SH-SY5Y (cell line): ENCODE measurements around the gene EBF3.

Experiments used
- GATA2 ChIP-seq: IDR thresholded peaks from 2 replicates; pipeline ENCODE4 v1.6.1; 2011; ENCODE audit warnings: mild to moderate bottlenecking, low read depth, low read length
- GATA3 ChIP-seq: IDR thresholded peaks from 2 replicates; pipeline ENCODE4 v1.6.1; 2011; ENCODE audit warnings: low read depth, mild to moderate bottlenecking, low read length, moderate library complexity

Gene EBF3

DNA sequence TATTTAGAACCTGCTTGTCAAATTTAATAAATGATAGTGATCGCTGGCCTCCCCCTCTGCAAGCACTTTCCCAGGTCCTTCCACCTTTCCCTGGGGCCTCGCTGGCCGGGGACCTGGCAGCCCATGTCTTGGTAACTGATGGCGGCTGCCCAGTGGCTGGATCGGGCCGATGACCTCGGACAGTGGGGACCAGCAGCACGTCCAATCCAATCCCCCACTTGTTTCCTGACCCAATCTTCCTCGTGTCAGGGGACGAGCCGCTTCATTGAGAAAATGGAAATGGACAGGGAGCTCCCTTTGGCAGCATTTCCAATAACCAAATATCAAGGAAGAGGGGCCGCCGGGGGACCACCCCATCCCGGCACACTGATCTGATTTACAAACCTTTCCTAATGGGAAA is 17.2 kb downstream of the EBF3 start:
- TF ChIP-seq GATA2, result no peak

DNA sequence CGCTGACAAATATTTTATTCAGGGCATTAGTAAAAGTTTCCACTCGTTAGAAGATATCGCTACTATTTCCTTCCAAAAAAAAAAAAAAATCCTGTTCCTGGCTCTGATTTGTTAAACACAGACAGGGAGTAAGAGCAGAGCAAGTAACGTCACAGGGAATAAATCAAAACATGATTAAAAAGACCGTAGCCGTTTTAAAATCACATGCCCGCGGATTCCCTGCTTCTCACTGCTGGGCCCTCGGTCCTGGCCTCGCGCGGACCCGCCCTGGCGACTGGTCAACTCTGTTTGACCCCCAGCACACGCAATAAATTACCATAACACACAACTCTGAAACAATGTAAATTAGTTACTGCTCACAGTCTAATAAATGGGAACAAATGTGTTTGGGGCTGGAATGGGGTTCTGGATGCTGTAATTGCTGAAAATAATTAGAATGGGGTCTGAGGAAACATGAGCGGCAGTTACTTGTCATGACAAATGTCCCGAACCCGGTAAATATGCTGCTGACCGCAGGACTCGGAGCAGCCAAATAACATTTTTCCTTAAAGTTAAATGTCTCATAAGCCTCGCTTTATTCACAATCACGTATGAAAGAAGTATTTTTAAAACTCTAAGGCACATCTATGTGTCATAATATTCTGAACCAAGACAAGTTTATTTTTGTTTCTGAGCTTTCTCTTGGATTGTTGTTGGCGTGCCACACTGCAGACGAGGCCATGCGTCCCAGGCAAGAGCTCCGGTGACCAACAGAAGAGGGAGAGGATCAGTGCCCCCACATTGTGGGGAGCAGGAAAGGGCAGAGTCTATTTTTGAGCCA is 17.9 kb downstream of the EBF3 start:
- no peak for TF ChIP-seq GATA3
- TF ChIP-seq GATA2, result no peak

DNA sequence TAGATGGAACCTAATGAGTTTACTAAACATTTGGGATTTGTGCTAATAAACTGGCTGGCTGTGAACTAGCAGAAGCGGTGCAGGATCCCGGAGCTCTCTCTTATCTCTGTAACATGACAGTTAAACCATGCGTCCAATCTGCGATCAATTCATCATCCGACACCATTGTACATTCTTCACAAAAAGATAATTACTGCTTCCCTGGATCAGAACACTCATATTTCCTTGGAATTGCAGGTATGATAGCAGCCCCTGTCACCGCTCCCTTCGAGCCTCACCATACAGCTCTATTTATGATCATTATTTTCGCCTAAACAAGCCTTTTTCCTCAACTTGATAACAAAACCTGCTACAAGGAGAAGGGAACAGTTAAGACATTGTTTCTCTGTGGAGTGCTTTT is 18.5 kb downstream of the EBF3 start:
- TF ChIP-seq GATA2 (no peak), GATA3 (no peak)

DNA sequence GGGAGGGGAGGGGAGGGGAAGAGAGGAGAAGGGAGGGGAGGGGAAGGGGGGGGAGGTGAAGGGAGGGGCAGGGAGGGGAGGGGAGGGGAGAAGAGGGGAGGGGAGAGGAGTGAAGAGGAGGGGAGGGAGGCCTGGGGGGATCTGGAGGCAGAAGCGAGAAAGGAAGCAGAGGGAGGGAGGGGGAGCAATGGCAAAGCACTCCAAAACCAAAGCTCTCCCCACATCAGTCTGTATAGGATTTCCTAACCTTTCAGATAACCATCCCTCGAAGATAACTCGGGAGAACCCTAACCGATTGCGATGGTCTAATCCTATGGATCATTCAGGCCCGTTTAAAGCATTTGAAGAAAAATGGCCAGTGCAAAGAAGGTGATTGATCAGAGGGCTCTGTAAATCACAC is 19.0 kb downstream of the EBF3 start:
- no peak for TF ChIP-seq GATA3
- no peak for TF ChIP-seq GATA2

DNA sequence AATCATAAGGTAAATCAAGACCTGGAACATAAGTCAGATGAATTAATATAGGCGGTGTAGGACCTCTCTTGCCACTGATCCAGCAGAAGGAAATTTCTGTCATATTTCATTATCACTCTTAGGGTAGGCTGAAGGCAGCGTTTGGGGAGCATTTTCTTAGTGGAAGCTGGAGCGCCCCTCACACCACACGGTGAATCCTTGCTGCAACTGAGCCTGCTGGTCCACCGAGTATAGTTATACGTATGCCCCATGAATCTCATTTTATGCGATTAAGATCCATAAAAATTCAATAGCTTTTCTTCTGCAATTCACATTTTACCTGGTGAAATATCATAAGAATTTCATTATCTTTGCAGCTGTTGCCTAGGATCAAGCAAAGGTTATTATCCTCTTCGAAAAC is 19.6 kb downstream of the EBF3 start:
- TF ChIP-seq GATA3 (no peak), GATA2 (no peak)

DNA sequence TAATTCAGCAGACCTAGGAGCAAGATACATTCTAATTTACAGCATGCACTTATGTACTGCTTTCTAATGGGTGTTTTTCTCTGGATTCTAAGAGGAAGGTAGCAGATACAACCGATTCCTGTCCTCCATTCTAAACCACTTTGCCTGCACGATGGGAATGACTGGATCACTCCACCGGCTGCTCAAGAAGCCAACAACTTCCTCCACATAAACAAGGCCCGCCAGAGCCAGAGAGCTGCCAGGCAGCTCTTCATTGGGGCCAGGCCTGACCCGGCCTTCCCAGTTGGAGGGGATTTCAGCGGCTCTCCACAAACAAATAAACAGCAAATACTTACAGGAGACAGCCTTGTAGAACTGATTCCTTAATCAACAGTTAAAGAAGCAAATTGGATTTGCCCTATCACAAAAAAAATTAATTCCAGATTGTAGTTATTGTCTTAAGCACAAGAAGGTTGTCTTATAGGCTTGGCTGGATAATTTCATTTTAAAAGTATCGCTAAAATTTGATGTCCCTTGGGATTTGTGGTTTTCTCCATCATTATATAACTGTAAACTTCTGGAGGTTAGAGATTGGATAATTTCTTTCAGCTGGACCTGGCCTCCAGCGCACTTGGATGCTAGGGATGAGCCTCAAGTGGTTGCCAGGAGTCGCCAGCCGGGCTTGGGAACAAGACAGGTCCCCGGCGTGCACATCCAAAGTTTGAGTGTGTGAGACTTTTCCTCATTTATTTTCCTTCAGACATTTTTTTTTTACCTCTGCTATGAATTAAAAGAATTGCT is 20.9 kb downstream of the EBF3 start:
- TF ChIP-seq GATA2 (no peak), GATA3 (no peak)

DNA sequence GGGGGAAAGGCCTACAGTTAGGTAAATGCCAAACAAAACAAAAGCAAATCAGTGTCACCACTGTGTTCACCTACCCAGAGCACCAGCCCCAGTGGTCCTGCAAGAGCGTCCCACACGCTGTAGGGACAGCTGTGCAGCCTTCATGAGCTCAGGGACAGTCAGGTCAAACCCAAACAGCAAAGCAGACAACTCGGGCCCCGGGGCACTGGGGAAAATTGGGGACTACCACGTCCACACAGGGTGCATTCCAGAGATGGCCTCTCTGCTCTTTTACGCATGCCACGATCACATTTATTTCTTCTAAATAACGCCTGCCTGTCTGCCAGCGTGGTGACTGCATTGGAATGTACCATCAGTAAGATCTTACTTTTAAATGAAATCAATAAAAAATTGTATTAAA is 21.7 kb downstream of the EBF3 start:
- TF ChIP-seq GATA3, result no peak
- no peak for TF ChIP-seq GATA2

DNA sequence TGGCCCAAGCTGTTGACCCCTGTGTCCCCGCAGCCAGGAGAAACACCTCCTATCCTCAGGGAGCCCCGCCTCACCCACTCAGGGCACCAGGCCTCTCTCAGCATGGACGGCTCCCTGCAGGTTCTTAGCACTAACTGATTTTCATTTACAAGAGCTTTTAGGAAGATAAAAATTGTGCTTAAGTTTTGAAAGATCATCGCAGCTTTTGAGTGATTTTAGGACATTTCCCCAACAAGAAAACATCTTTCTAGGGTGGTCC is 22.1 kb downstream of the EBF3 start:
- no peak for TF ChIP-seq GATA3
- TF ChIP-seq GATA2, result no peak

DNA sequence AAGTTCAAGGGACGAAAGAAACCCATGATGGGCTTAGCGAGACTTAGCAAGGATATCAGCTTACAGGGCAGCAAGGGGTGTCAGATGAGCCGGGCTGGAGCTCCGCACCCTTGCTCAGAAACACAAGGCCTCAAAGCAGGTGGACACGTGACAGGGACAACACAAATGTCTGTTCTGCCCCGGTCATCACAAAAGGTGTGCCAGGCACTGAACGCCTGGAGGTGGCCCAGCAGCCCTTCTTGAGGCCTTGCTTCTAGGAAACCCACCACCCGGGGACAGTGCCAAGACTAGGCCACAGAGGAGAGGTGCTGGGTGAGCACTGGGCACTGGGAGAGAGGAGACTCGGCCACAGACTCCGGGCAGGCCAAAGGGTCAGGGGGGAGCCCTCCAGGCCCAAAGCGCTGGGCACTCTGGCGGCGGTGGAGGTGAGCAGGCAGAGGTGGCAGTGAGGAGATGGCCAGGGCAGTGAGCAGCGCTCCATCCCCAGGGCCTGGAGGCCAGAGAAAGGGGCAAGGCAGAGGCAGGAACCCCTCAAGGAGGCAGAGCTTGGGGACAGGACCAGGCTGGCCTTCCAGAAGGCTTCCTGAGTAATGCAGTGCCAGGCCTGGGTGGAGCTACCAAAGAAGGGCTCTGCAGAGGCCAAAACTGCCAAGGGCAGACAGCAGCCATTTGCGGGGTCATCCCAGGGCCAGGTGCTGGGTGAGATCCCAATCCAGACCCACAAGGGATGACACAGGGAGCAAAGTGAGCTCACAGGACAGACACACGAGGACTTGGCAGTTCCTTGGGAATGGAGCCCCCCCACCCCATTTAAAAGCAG is 22.7 kb downstream of the EBF3 start:
- TF ChIP-seq GATA2 (no peak), GATA3 (no peak)

DNA sequence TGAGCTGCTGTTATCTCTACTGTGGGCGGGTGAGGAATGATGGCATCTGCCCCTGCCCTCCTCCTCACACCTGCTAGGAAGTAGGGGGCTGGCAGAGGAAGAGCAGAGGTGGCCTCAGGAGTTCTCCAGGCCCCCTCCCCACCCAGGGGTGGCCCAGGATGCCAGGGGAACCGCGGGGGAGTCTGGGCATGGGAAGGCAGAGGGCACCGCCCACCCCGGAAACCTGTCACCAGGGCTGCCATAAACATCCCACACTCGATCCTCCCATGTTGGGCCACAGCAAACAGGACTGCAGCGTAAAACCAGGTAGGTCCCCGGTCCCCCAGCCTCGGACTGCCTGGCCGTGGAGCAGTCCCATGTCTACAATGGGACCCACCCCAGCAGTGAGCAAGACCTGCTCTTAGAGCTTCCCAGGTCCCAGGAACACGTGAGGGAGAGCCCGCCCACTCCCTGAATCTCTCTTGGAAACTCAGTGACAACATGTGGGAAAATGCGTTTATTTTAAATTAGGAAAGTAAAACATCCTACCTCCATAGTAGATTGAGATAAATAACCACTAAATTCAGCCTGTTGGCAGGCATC is 23.4 kb downstream of the EBF3 start:
- TF ChIP-seq GATA3 (no peak), GATA2 (no peak)

DNA sequence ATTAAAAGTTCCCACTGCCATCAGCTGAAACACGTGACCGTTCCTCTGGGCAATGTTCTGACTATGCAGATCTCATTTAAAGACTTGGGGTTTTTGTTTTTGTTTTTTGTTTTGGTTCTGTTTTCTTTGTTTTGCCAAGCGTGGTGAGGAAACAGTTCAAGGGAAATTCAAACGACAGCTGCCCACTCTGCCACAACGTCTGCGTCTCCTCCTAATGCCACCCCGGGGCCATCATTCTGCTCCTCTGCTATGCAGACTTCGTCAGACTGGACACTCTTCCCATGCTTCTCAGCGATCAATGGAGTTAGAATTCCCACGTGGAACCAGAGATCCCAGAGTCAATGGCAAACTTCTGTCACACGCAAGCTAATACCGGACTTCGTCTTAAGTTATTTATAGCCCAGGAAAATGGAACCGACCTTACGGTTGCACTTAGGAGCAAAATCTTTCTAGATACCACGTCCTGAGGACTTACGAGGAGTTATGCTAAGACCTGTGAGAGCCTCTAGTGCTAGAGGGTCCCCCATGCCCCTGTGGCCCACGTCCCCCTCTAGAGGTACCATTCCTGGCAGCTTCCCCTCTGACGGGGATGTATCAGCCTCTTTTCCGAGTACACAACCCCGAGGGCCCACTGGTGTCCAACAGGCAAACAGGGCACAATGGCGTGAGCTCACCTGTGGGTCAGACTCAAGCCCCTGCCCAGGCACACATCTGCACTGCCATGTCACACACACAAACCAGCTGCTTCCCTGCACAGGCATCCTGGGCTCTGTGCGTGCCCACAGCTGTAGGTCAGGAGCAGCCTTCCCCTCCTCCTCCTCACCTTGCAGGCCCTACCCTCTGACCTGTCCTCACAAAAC is 24.4 kb downstream of the EBF3 start:
- TF ChIP-seq GATA2 (no peak), GATA3 (no peak)

DNA sequence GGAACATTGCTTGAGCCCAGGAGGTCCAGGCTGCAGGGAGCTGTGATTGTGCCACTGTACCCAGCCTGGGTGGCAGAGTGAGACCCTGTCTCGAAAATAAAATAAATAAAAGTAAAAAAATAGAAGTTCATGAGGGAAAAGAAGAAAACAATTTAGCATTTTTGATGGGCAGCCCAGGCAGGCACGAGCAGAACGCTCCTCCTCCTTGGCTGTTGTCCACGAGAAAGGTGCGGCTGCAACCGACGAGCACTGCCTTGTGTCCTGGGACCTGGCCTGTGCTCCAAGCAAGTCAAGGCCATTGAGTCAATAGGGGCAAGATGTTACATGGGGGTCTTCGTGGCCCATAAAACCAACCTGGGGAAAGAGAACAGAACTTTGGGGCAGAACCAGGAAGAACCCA is 25.6 kb downstream of the EBF3 start:
- TF ChIP-seq GATA3 (no peak), GATA2 (no peak)

DNA sequence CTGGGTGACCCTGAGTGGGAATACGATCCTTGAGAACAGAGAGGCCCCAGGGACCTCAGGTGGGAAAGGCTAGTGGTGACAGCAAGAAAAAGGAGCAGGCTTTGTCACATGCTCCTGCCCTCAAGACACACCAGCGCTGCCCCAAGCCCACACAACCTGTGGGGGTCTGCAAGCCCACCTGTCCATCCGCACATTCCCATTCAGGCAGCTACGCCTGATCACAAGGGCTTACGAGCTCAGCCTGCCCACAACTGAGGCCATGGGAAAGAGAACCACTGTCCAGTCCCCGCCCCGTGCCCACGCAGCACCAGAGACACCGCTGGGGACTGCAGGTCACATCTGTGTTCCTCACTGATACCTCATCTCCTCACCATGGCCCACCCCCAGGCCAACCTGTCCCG is 26.7 kb downstream of the EBF3 start:
- TF ChIP-seq GATA3 (no peak), GATA2 (no peak)
